HT1080 (cell line): ENCODE measurements around the gene C14orf93. TPM values are rescaled to one million over a fixed set of nuclear protein-coding genes. Genes with fewer than 3 reads are reported as not detected.

Experiments
- DNase-seq: peaks from one replicate; pipeline ENCODE4 v3.0.0-alpha.2; 2015; ENCODE audit warnings: low read depth
- polyA plus RNA-seq, 2 experiments: library from polyadenylated mRNA; depleted of rRNA; stranded (reverse); fragments of >200 nt; gene quantifications; 2 replicates each; pipeline ENCODE4 v1.2.3, GENCODE V29; 2015
- total RNA-seq: library from RNA; depleted of rRNA; stranded (reverse); fragments of >200 nt; shearing (Covaris generic); gene quantifications from 2 replicates; pipeline ENCODE4 v1.2.3, GENCODE V29; 2014; rRNA removed

Gene C14orf93, protein sequence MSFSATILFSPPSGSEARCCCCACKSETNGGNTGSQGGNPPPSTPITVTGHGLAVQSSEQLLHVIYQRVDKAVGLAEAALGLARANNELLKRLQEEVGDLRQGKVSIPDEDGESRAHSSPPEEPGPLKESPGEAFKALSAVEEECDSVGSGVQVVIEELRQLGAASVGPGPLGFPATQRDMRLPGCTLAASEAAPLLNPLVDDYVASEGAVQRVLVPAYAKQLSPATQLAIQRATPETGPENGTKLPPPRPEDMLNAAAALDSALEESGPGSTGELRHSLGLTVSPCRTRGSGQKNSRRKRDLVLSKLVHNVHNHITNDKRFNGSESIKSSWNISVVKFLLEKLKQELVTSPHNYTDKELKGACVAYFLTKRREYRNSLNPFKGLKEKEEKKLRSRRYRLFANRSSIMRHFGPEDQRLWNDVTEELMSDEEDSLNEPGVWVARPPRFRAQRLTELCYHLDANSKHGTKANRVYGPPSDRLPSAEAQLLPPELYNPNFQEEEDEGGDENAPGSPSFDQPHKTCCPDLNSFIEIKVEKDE
- total RNA-seq, result 4.6 and 7.4 TPM in 2 replicates
- 8.8 and 10.7 TPM in 2 replicates for polyA plus RNA-seq (2015; cell fraction: cytosol; rRNA removed)
- polyA plus RNA-seq (2015; cell fraction: nucleus; rRNA removed), result 6.9 and 11.2 TPM in 2 replicates

DNA sequence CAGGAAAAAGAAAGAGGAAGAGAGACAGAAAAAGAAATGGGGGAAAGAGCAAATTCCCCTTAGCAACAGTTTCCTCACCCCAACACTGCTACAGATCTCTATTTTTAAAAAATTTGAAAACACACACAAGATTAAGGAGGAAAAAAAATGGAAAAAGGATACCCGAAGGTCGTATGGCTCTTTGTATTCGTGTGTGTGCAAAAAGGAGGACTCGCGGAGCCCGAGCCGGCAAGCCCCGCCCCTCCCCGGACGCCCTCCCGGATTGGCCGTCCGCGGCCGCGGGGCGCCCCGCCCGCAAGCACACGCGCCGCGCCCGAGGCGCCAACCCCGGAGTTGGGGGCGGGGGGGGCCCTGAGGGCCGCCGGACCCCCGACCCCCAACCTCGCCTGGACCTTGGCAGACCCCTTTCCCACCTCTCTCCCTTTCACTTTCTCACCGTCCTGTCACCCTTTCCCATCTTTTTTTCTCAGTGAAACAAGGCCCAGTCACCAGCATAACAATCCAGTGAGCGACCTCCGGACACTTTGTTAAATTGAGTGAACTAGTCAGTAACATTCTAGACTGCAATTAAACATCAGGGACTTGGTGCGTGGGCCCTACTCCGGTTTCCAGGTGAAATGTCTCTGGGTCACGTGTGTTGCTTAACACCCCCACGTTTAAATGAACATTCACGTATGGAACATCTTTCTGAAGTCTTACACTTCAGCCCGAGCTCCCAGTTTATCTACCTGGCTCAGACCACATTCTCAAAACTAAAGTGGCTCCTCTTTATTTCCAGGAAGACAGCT is at the start of gene C14orf93:
TSS of gene C14orf93 (minus strand) at position 205 of the 788 bp plus-strand sequence. CDS start 11,120 bp downstream, outside the sequence.
- DNase-seq, result peak; percentile 78

DNA sequence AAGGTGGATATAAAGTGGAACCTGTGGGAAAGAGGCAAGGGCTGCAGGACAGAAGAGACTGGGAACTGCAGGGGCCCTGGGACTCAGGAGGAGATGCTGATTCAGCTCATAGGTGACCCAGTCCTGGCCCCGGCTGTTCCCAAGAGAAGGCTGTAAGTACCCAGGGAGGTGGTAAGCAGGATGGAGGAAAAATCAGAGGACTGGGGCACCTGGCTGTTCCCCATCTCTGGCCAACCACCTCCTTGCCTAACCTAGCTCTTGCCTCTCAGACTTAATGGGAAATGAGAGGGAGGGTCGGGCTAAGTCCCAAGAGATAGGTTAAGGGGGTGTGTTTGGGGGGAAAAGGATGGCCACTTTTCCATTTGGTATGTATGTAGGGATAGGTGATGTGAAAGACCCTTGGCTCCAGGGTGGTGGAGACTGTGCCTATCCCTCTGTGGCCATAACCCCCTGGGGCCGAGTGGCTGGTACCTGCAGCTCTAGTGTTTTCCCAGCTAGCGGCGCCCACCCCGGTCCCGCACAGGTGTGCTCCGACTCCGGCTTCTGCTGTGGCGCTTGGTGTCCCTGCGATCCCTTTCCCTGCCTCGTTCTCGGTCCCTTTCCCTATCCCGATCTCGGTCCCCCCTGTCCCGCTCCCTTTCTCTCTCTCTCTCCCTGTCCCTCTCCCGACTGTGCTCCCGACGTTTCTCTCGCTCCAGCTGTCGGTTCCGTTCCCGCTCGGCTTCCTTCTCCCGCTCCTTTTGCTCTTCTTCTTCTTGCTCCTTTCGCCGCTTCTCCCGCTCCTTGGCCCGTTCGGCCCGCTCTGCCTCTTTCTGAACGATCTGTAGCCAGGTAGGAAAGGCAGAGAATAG is 48.9 kb upstream of the C14orf93 start:
- no peak for DNase-seq

GRCh38 chr14:23057757-23058653 is 48.1 kb upstream of the C14orf93 start:
- DNase-seq, result peak; percentile 81

DNA sequence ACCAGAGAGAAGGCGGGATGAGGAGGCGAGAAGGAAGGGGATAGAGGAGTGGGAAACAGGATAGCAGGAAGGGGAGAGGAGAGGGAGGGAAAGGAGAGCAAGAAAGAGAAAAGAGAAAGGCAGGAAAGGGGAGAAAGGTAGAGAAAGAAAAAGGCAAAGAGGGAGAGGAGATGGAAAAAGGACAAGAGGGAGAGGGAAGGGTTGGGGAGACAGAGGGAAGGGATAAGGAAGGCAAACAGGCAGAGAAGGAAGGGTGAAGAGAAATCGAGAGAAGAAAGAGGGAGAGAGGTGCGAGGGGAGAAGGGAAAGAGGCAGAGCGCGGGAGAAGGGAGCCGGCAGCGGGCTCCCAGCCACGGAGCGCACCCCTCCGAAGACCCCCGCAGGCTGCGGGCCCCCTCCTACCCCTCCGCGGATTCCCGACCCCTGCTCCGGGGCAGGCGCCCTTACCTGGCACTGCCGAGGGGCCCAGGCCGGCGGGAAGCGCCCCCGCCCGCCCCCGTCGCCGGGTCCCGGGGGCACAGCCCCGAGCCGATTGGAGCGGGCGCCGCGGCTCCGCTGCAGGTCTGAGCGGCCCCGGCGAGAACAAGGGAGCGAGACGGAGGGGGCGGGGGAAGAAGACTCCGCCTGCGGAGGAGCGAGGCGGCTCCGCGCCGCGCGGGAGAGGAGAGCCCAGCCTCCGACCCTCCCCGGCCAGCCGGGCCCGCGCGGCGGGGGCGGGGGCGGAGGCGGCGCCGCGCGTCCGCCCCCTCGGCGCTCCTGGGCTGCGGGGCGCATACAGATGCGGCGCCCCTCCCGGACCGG is 47.2 kb upstream of the C14orf93 start, which contains the start of gene CDH24:
TSS of gene CDH24 (minus strand) at position 565 of the 801 bp plus-strand sequence. CDS start 1,787 bp downstream, outside the sequence.
- peak; percentile 59 for DNase-seq

DNA sequence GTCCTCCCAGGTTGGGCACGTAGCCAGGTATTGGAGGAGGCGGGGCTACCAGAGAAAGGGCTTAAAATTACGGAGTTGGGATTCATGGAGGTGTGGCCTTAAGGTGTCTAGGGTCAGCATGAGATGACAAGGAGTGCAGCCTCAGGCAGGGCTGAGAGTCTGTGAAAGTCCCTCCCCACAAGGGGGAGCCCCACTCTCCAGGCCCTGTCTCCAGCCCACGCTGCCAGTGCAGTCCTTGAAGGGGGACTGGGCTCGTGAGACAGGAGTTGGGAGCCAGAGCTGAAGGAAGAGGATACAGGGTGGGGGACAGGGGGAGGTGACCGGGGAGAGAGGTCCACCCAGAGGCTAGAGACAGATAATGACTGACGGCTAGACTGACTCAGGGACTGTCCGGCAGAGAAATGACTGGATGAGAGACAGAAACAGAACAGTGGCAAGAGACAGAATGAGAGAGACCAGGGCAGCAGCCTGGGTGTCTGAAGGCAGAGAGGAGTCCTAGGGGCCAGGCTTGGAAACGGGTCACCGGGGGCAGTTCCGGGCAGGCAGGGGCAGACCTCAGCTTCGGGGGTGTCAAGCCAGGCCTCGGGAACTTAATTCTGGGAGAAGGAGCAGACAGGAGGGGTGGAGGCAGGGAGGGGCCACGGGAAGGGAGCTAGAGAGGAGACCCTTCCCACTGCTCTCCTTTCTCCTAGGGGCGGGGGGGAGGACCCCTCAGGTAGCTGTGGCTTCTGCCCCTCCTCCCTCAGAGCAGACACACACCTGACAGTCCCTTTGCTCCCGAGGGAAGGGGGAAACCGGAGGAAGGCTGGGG is 46.4 kb upstream of the C14orf93 start:
- peak; percentile 77 for DNase-seq

GRCh38 chr14:23055621-23056144 is 45.7 kb upstream of the C14orf93 start:
- DNase-seq, result no peak

- no peak for DNase-seq
Observed at GRCh38 chr14:23055147-23055550, 45.2 kb upstream of the C14orf93 start.

DNA sequence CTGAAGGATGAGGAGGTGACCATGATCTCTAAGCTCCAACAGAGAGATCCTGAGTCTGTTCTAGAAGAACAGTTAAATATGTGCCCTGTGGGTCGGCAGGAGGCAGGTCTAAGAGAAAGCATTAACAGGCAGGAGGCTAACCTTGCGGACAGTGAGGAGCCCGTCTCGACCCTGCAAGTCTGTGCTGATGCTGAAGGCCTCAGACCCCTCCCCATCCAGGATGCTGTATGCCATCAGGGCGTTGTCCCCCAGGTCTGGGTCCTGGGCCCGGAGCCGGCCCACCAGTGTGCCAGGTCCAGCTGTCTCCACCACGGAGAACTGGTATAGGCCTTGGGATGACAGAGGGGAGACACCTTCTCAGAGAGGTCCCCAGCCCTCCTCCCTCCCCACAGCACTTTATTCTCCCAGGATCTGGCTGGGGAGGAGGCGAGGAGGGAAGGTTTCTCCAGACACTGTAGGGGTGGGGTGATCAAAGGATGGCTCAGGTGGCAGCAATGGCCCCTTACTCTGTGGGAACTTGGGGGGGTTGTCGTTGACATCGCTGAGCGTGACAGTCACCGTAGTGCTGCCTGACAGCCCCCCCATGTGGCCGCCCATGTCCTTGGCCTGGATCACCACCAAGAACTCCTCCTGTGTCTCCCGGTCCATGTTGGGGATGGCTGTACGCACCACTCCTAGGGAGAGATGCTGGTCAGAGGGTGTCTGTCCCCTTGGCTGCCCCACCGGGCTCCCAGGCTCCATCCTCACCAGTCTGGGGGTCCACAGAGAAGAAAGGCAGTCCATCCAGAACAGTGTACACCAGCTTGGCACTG is 44.3 kb upstream of the C14orf93 start:
- no peak for DNase-seq

DNA sequence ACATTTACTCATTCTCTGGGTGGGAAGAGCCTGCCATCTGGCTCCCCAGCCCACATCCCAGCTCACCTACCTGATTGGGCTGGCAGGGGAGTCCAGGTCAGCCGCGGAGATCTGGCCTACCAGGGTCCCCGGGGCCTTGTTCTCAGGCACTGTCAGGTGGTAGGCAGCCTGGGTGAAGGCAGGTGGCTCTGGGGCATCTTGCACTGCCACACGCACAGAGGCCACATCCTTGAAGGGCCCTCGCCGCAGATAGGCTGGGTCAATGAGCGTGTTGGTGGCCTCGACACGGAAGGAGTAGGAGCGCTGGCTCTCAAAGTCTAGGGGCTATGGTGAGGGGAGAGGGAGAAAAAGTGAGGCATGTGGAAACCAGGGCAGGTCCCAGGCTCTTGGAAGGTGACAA is 43.5 kb upstream of the C14orf93 start:
- no peak for DNase-seq

DNA sequence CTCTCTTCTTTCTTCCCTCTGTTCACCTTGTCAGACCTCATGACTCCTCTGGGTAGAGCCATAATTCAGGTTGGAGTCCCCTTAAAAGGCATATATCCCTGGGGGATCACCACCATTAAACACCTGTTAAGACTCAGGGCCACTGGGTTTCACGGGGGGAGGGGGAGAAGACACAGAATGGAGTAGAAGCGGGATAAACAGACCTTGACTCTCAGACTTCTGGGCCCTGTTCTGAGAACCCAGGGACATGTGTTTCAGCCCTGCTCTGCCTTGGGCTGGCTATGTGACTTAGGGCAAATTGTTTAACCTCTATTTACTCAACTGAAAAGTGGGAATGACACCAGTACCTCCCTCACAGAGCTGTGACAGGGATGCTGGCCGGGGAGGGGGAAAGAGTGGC is 42.7 kb upstream of the C14orf93 start:
- DNase-seq, result no peak

GRCh38 chr14:23052182-23052623 is 42.3 kb upstream of the C14orf93 start:
- no peak for DNase-seq

DNA sequence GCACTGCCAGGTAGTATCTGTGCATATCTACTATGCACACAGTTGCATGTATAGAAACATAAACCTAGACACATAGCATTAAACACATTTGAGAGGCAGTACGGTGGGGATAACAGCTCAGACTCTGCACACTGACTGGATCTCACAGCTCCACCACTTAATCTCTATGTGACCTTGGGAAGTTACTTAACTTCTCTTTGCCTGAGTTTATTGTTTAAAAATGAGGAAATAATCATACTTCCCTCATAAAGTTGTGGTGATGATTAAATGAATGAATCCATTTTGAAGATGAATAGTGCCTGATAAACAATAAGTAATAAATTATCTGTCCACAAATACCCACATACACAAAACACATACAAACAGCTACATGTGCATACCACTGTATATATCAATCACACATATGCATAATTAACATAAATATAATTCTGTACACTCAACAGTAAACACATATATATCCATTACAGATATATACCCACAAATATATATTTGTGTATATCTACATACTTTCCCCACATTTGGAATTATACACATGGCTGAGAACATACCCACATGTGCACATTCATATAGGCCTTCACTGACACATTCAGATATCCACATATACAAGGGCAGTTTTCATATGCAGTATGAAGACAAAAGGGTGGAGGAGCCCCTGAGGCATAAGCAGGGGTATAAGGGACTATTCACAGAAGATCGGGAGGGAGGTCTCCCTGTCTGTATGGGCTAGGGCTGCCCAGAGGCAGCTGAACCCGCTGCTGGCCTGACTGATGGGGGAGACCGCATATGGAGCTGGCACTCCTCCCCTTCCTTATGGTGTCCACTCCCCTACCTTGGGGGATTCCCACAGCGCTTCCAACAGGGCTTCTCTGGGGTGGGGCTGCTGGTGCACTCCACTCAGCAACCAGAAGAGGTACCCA is 41.5 kb upstream of the C14orf93 start:
- DNase-seq, result no peak

GRCh38 chr14:23049011-23049410 is 39.1 kb upstream of the C14orf93 start:
- DNase-seq, result no peak

GRCh38 chr14:23047751-23048693 is 38.1 kb upstream of the C14orf93 start:
- DNase-seq, result no peak
